ENCODE data around the gene VRK2.

GRCh38 chr2:58035352-58035751, 11.3 kb upstream of the VRK2 start:
- TF ChIP-seq CTCF (IDR thresholded peaks at IDR 0.05; ENCODE audit: insufficient read depth, low read length, poor library complexity, severe bottlenecking), result no peak
- no peak for TF ChIP-seq EZH2phosphoT487 (conservative IDR thresholded peaks at IDR 0.05; ENCODE audit: low read length)

All from SU-DHL-6 (cell line).